NCI-H2029 (cell line): Measurements from ENCODE around the gene CFAP74.
A peak's percentile ranks its signal among the peaks of the same experiment; 100 is the strongest.

ENCODE experiments used
- DNase-seq: peaks from one replicate; lab custom pipeline; 2025; lab: John Stamatoyannopoulos, UW

Gene CFAP74

GRCh38 chr1:1914971-1915692 is 88.5 kb downstream of the CFAP74 start, which contains the start of gene CALML6:
Gene CALML6 (plus strand): TSS chr1:1915260. CDS start chr1:1915281, 21 bp downstream.
- DNase-seq = no peak

GRCh38 chr1:1914101-1914970 is 89.2 kb downstream of the CFAP74 start:
- no peak for DNase-seq

GRCh38 chr1:1911350-1912041 is 92.1 kb downstream of the CFAP74 start:
- no peak for DNase-seq

GRCh38 chr1:1910651-1911331 is 92.8 kb downstream of the CFAP74 start:
- no peak for DNase-seq

- DNase-seq = no peak
These were observed 93.5 kb downstream of the CFAP74 start for GRCh38 chr1:1910033-1910465.

GRCh38 chr1:1908506-1908791 is 95.1 kb downstream of the CFAP74 start:
- DNase-seq = no peak

GRCh38 chr1:1907098-1907736 is 96.4 kb downstream of the CFAP74 start:
- no peak for DNase-seq

GRCh38 chr1:1906185-1907097 is 97.1 kb downstream of the CFAP74 start:
- peak; percentile 38 for DNase-seq

GRCh38 chr1:1903224-1903623 is 100.4 kb downstream of the CFAP74 start:
- DNase-seq = no peak

GRCh38 chr1:1901641-1902294 is 101.8 kb downstream of the CFAP74 start:
- DNase-seq = no peak

GRCh38 chr1:1900883-1901640 is 102.5 kb downstream of the CFAP74 start:
- DNase-seq = no peak

GRCh38 chr1:1899967-1900327 is 103.6 kb downstream of the CFAP74 start:
- DNase-seq = no peak

GRCh38 chr1:1899266-1899966 is 104.2 kb downstream of the CFAP74 start:
- DNase-seq = no peak

GRCh38 chr1:1898246-1898933 is 105.2 kb downstream of the CFAP74 start:
- DNase-seq = no peak

GRCh38 chr1:1895456-1896336 is 107.9 kb downstream of the CFAP74 start:
- no peak for DNase-seq

GRCh38 chr1:1895060-1895418 is 108.5 kb downstream of the CFAP74 start:
- no peak for DNase-seq
